Dermis lymphatic vessel endothelial cell (primary cell): ENCODE measurements around the gene GDPD1. TPM values are rescaled to one million over a fixed set of nuclear protein-coding genes. Genes with fewer than 3 reads are reported as not detected.

Experiments
- total RNA-seq: library from RNA; depleted of rRNA; stranded (reverse); fragments of >200 nt; gene quantifications from 2 replicates; pipeline ENCODE4 v1.2.1, GENCODE V29; 2014

The GDPD1 gene
- total RNA-seq = 1.1 and 1.4 TPM in 2 replicates

GRCh38 chr17:59220328-59221158 is at the start of gene GDPD1:
GDPD1 (plus strand) TSS chr17:59220511; CDS start chr17:59220610, 99 bp downstream.

Other genes with a start within 250 kb of the GDPD1 start
- 35.1 and 42.0 TPM in 2 replicates for gene TRIM37, start 113.6 kb upstream of the GDPD1 start, total RNA-seq
- 31.5 and 41.5 TPM in 2 replicates for gene SKA2, start 65.3 kb upstream of the GDPD1 start, total RNA-seq
- gene PRR11, start 64.8 kb upstream of the GDPD1 start, total RNA-seq = 2.2 and 2.8 TPM in 2 replicates
- 18.6 and 22.7 TPM in 2 replicates for gene SMG8, start 10.5 kb upstream of the GDPD1 start, total RNA-seq
- 49.2 and 54.7 TPM in 2 replicates for gene YPEL2, start 111.1 kb downstream of the GDPD1 start, total RNA-seq